HG03139 (cell line): ENCODE data around the gene GRN.
"Not testable (repeated sequence)": the region's sequence is repeated elsewhere in the genome, so short reads cannot be mapped to it uniquely, and the experiment has no call there.

Experiments
- ATAC-seq: cut with Tn5 transposase; IDR thresholded peaks from one replicate; pipeline ENCODE4 v1.9.1; 2021; ENCODE audit not compliant: unreplicated experiment

The GRN gene

DNA sequence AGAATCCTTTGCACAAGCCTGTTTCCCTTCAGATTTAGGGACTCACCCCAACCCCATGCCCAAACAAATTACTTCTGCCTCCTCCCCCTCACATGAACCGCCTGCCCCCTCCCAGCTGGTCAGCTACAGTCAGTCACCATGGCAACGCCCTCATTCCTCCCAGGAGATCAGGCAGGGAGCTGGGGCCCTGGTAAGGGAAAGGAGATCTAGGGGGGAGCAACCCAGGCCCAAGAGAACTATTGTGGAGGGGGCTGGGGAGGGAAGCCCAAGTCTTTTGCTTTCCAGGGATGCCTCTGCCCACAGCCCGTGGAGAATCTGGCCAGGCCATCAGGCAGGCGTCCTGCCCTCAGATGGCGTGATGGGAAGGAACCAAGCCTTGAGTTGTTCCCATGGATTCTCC lies 15.7 kb downstream of the GRN start:
- ATAC-seq = no peak

GRCh38 chr17:44361292-44362260 lies 16.5 kb downstream of the GRN start:
- no peak for ATAC-seq

GRCh38 chr17:44362459-44362948 lies 17.4 kb downstream of the GRN start:
- no peak for ATAC-seq

- no peak for ATAC-seq
Measured at GRCh38 chr17:44362949-44363612, 18.0 kb downstream of the GRN start.

GRCh38 chr17:44363613-44364159 lies 18.6 kb downstream of the GRN start, which contains the start of gene FAM171A2:
FAM171A2 (minus strand) TSS chr17:44363853; CDS start chr17:44363714, 139 bp downstream.
- no peak for ATAC-seq

DNA sequence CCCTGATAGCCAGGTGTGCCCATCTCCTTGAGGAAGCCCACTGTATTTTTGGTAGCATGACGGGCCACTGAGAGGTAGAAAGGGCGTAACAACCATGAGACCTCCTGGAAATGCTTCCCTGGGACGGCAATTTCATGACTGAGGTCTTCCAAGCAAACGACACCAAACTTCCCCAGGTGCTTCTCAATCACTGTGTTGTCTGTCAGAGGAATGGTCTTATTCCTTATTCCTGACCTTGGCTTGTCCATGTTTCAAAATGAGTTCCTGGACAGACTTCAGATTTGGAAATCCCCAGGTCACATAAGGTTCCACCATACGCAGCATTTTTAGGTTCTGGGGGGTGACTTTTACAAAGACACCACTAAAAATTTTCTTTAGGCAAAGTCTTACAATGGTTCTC lies 19.9 kb downstream of the GRN start:
- ATAC-seq = not testable (repeated sequence)

DNA sequence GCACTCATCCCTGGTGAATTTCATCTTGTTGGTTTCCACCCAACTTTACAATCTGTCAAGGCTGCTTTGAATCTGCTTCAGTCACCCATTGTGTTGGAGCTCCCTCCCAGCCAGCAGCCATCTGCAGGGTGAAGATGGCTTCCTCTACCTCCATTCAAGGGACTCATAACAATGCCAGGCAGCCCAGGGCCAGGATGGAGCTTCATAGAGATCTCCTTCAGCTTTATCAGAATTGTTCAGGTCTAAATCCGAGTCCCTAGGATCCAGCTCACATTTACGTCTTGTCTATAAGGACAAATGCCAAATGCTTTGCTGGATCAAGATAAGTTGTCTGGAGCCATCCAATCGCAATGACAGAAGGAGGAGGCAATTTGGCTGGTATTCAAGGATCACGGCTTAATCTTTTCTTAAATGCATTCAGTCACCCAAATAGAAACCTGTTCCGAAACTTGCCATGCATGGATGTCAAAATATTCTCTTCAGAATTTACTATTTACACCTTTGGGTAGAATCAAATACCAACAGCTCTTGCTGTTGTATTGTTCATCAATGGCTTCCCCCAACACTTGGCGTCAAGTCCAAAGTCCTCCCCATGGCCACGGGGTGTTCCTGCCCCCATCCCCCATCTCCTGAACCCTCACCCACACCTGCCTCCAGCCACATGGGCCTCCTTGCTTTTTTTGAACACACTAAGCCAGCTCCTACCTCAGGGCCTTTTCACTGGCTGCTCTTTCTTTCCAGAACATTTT lies 22.3 kb downstream of the GRN start:
- no peak for ATAC-seq

DNA sequence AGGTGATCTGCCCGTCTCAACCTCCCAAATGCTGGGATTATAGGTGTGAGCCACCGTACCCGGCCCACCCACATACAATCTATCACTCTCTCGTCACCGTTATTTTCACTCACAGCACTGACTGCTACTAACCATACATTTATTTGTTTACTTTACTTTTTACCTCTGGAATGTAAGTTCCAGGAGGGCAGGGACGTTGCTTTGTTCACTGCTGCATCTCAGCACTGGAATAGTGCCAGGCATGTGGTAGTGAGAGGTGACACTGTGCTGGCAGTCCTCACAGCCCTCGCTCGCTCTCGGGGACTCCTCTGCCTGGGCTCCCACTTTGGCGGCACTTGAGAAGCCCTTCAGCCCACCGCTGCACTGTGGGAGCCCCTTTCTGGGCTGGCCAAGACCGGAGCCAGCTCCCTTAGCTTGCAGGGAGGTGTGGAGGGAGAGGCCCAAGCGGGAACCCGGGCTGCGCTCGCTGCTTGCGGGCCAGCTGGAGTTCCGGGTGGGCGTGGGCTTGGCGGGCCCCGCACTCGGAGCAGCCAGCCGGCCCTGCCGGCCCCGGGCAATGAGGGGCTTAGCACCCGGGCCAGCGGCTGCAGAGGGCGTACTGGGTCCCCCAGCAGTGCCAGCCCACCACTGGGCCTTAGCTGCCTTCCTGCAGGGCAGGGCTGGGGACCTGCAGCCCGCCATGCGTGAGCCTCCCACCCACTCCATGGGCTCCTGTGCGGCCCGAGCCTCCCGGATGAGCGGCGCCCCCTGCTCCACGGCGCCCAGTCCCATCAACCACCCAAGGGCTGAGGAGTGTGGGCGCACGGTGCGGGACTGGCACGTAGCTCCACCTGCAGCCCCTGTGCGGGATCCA lies 23.5 kb downstream of the GRN start:
- not testable (repeated sequence) for ATAC-seq

- ATAC-seq = not testable (repeated sequence)
Measured at GRCh38 chr17:44369414-44370023, 24.4 kb downstream of the GRN start.

GRCh38 chr17:44372036-44372435 lies 26.9 kb downstream of the GRN start:
- no peak for ATAC-seq

GRCh38 chr17:44374306-44375195 lies 29.4 kb downstream of the GRN start:
- ATAC-seq = no peak

DNA sequence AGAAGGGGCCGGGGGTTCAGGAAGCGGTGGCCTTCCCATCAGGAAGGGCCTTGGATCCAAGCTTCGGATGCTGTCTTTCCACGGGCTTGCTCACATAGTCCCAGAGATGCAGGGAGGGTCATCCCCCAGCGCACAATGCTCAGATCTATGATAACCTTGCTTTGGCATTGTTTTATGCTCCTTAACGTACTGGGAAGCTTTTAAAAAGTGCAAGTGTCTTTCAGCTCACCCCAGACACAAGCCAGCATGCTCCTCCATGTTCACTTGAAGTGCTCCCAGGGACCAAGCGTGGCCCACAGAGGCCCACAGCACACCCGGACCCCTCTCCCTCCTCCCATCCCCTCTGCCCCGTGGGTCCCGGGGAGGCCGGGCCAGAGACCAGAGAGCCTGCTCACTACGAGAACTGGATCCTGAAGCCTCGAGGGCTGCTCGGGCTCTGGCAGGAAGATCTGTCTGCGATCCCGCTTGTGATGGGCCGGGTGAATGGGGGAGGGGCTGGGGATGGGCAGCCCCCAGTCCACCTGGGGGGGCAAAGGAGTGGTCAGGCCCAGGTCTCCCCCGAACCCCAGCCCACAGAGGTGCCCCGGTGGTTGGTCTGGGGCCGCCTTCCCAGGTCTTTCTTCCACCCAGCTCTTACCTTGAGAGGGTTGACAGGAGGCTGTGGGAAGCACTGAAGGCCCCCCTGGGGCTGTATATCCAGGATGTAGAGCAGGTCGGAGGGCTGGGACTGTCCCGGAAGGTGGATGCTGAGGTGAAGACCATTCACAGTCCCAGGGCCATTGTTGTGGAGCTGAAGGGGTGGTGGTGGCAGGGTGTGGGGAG lies 30.3 kb downstream of the GRN start:
- no peak for ATAC-seq

GRCh38 chr17:44376124-44376523 lies 31.0 kb downstream of the GRN start:
- no peak for ATAC-seq

DNA sequence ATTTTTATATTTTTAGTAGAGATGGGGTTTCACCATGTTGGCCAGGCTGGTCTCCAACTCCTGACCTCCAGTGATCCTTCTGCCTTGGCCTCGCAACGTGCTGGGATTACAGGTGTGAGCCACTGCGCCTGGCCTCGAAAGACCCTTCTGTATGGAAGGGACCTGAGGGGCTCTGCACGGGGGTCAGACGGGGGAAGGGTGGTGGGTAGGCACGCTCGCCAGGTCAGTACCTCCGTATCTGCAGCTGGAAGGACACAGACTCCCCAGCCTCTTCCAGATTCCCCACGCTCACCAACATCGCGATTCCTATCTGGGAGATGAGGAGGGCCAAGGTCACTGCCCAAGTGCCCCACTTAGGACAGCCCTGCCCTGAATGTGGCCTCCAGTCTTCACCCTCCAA lies 31.7 kb downstream of the GRN start:
- no peak for ATAC-seq

- no peak for ATAC-seq
Measured at GRCh38 chr17:44378171-44378705, 33.1 kb downstream of the GRN start.

DNA sequence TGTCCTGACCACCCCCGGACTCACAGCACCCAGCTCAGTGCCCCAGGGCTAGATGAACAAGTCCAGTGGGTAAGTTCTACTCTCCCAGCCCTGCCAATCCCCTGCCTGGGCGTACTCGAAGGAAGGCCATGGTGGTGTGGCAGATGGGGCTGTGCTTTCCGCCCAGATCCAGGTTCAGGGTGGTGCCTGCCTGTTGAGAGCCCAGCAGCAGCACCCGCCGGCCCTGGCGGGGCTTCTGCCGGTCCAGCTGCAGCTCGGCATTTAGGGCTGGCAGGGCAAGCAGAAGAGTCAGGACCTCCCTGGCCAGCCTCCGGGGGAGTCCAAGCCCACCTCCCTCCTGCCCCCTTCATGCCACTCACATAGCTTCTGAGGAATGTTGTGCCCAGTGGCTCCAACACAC lies 34.8 kb downstream of the GRN start:
- no peak for ATAC-seq

DNA sequence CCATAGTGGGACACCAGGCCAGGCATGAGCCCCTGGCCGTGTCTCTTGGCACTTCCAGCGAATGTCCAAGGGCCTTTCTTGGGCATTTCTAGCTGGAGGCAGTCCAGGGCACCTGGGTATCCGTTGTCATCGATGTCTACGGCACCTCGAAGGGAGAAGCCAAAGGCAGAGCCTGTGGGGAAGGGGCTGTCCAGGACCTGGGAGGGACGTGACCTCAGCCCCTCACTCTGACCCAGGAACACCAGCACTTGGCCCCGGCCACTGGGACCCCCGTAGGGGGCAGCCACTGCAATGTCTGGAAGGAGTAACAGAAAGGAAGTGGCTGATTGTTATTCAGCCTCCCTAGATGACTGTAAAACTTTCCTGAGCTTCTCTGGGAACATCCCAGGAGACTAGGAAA lies 35.7 kb downstream of the GRN start:
- no peak for ATAC-seq
